ENCODE results near the gene VIM. TPM values are rescaled to one million over a fixed set of nuclear protein-coding genes. Genes with fewer than 3 reads are reported as not detected.
A peak's percentile ranks its signal among the peaks of the same experiment; 100 is the strongest.

The VIM gene
- total RNA-seq, 2 donors from 2014 or later, result 1,022 to 1,600 TPM

DNA sequence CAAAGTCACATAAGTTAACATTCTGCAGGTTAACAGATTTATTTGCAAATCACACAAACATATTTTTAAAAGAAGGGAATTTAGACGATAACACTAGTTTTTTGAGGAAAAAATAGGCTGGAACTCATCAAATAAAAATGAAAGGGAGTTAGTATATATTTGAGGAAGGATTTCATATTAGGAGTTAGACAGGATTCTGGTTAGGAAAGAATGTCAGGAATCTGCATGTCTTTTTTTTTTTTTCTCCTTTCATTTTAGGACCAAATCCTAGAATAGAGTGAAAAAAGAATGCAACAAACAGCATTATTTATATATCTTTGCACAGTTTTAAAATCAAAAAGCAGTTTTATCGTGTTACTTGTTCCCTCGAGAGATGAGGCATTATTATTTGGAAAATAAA, 17.7 kb upstream of the VIM start:
- Histone ChIP-seq H3K36me3 (no peaks in the 10 kb centered on the region), H3K4me3 (no peak overlapping the region), H3K4me1 (peaks cover 0 to under 1% of the 10 kb centered on the region in 2 donors), H3K9me3 (no peaks in the 10 kb centered on the region), H3K27ac (no peak overlapping the region), H3K27me3 (no peaks in the 10 kb centered on the region)
- TF ChIP-seq, protein P1, sequence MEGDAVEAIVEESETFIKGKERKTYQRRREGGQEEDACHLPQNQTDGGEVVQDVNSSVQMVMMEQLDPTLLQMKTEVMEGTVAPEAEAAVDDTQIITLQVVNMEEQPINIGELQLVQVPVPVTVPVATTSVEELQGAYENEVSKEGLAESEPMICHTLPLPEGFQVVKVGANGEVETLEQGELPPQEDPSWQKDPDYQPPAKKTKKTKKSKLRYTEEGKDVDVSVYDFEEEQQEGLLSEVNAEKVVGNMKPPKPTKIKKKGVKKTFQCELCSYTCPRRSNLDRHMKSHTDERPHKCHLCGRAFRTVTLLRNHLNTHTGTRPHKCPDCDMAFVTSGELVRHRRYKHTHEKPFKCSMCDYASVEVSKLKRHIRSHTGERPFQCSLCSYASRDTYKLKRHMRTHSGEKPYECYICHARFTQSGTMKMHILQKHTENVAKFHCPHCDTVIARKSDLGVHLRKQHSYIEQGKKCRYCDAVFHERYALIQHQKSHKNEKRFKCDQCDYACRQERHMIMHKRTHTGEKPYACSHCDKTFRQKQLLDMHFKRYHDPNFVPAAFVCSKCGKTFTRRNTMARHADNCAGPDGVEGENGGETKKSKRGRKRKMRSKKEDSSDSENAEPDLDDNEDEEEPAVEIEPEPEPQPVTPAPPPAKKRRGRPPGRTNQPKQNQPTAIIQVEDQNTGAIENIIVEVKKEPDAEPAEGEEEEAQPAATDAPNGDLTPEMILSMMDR (IDR thresholded peaks at IDR 0.05), result no peak
- no peak for DNase-seq (ENCODE audit: low spot score)

GRCh38 chr10:17212802-17213221, 15.2 kb upstream of the VIM start:
- H3K27me3 ChIP-seq, result no peaks in the 10 kb centered on the region
- no peak overlapping the region for H3K4me3 ChIP-seq
- H3K9me3 ChIP-seq, result no peaks in the 10 kb centered on the region
- no peak overlapping the region for H3K27ac ChIP-seq
- H3K4me1 ChIP-seq, result peaks cover 0 to 16% of the 10 kb centered on the region in 2 donors
- TF ChIP-seq, protein P1 (IDR thresholded peaks at IDR 0.05), result no peak
- no peak for DNase-seq (ENCODE audit: low spot score)
- H3K36me3 ChIP-seq, result no peaks in the 10 kb centered on the region

GRCh38 chr10:17213646-17214349, 14.2 kb upstream of the VIM start:
- no peaks in the 10 kb centered on the region for H3K36me3 ChIP-seq
- H3K27me3 ChIP-seq, result no peaks in the 10 kb centered on the region
- H3K4me1 ChIP-seq, result peaks cover 0 to 16% of the 10 kb centered on the region in 2 donors
- no peaks in the 10 kb centered on the region for H3K9me3 ChIP-seq
- TF ChIP-seq, protein P1 (IDR thresholded peaks at IDR 0.05), result no peak
- H3K4me3 ChIP-seq, result no peak overlapping the region
- no peak for DNase-seq (ENCODE audit: low spot score)
- no peak overlapping the region for H3K27ac ChIP-seq

DNA sequence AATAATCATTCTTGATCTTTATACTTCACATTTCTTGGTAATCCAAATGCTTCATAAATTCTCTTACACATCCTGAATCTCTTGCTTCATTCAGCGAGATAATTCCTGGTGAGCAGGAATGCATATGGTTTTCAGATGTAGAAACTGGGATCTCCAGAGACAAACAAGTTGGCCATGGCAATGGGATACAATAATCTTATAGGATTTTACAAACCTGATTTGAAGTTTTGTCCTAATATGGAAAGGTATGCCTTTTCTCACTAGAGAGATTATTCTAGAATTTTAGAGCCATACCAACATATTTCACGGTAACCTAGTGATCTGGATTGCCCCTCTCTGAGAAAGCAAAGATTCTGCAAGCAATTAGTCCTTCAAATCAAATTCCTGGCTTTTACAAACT, 13.5 kb upstream of the VIM start:
- H3K9me3 ChIP-seq, result no peaks in the 10 kb centered on the region
- no peaks in the 10 kb centered on the region for H3K27me3 ChIP-seq
- H3K4me3 ChIP-seq, result no peak overlapping the region
- DNase-seq (ENCODE audit: low spot score), result no peak
- TF ChIP-seq, protein P1 (IDR thresholded peaks at IDR 0.05), result no peak
- peaks cover 0 to 16% of the 10 kb centered on the region in 2 donors for H3K4me1 ChIP-seq
- no peaks in the 10 kb centered on the region for H3K36me3 ChIP-seq
- H3K27ac ChIP-seq, result peak overlapping the region; percentile 63 to 83

DNA sequence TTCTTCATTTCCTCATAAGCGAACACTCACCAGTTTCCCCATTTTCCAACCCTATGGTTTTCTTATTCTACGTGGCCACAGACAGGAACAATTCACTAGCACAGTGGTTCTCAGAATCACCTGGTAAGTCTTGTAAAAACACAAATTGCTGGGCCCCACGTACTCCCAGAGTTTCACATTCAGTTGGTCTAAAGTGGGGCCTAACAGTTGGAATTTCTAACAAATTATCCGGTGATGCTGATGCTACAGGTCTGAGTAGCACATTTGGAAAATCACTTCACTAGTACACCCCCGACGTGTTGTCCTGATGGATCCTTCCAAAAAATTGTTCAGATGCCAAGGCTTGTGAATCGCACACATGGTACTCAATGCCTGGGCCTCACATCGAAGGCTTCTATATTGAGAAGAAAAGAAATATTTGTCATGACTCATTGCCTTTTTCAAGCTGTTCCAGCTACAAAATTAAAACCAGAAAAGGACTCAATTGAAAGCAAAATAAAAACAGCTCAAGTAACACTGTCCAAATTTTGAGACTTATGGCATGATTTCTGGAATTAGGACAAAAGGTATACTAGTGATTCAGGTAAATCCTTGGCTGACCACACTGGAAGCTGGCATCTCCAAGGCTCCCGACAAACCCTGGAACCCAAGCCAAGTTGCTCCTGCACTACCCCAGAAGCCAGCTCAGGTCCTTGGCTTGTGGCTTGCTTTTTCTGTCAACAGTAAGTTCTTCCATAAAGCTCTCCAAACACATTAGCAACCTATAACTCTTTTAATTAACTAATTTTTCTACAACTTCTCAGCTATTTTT, 12.9 kb upstream of the VIM start:
- H3K4me1 ChIP-seq, result peaks cover 0 to 16% of the 10 kb centered on the region in 2 donors
- H3K36me3 ChIP-seq, result no peaks in the 10 kb centered on the region
- TF ChIP-seq, protein P1 (IDR thresholded peaks at IDR 0.05), result no peak
- H3K27ac ChIP-seq, result peak overlapping the region; percentile 63 to 83
- H3K9me3 ChIP-seq, result no peaks in the 10 kb centered on the region
- H3K27me3 ChIP-seq, result no peaks in the 10 kb centered on the region
- DNase-seq (ENCODE audit: low spot score), result no peak
- H3K4me3 ChIP-seq, result no peak overlapping the region
